GM12865 (cell line): ENCODE results near the gene FILIP1.

Source experiments
- DNase-seq: peaks from one replicate; pipeline ENCODE4 v3.0.0; 2010; ENCODE audit warnings: low read depth
- H3K4me3 ChIP-seq: 2 replicates; pipeline ENCODE4 v1.5.1; 2011; ENCODE audit warnings: mild to moderate bottlenecking, low read depth, low read length, control low read depth
- CTCF ChIP-seq: IDR thresholded peaks from 2 replicates; pipeline ENCODE4 v1.5.1; 2011; ENCODE audit warnings: low read length, control low read depth, low read depth, inconsistent platforms; ENCODE audit not compliant: insufficient read depth; ENCODE audit errors: missing control alignments

FILIP1 gene

GRCh38 chr6:75479712-75480111 lies 13.9 kb downstream of the FILIP1 start:
- DNase-seq = no peak
- no peak for TF ChIP-seq CTCF
- H3K4me3 ChIP-seq = no peak overlapping the region

GRCh38 chr6:75478929-75479328 lies 14.7 kb downstream of the FILIP1 start:
- TF ChIP-seq CTCF = no peak
- DNase-seq = no peak
- no peak overlapping the region for H3K4me3 ChIP-seq

GRCh38 chr6:75472885-75473284 lies 20.7 kb downstream of the FILIP1 start:
- peak; percentile 56 for DNase-seq
- no peak for TF ChIP-seq CTCF
- no peak overlapping the region for H3K4me3 ChIP-seq

- TF ChIP-seq CTCF = no peak
- no peak for DNase-seq
- no peak overlapping the region for H3K4me3 ChIP-seq
Observed at GRCh38 chr6:75467966-75468365, 25.6 kb downstream of the FILIP1 start.

- DNase-seq = no peak
- no peak for TF ChIP-seq CTCF
Observed at GRCh38 chr6:75467284-75467683, 26.3 kb downstream of the FILIP1 start.

GRCh38 chr6:75466636-75467035 lies 27.0 kb downstream of the FILIP1 start:
- DNase-seq = no peak
- TF ChIP-seq CTCF = no peak
- H3K4me3 ChIP-seq = no peak overlapping the region

More at GRCh38 chr6:75467284-75467683, 26.3 kb downstream of the FILIP1 start:
- no peak overlapping the region for H3K4me3 ChIP-seq

GRCh38 chr6:75463908-75464307 lies 29.7 kb downstream of the FILIP1 start:
- no peak for DNase-seq
- TF ChIP-seq CTCF = no peak
- H3K4me3 ChIP-seq = no peak overlapping the region
